HPDE6-E6E7 (cell line): ENCODE measurements around the gene ATP5ME.
"Not testable (repeated sequence)": the region's sequence is repeated elsewhere in the genome, so short reads cannot be mapped to it uniquely, and the experiment has no call there.

Source experiments
- DNase-seq: peaks from one replicate; pipeline ENCODE4 v3.0.0; 2011; ENCODE audit warnings: missing footprints; ENCODE audit errors: extremely low spot score

ATP5ME gene

DNA sequence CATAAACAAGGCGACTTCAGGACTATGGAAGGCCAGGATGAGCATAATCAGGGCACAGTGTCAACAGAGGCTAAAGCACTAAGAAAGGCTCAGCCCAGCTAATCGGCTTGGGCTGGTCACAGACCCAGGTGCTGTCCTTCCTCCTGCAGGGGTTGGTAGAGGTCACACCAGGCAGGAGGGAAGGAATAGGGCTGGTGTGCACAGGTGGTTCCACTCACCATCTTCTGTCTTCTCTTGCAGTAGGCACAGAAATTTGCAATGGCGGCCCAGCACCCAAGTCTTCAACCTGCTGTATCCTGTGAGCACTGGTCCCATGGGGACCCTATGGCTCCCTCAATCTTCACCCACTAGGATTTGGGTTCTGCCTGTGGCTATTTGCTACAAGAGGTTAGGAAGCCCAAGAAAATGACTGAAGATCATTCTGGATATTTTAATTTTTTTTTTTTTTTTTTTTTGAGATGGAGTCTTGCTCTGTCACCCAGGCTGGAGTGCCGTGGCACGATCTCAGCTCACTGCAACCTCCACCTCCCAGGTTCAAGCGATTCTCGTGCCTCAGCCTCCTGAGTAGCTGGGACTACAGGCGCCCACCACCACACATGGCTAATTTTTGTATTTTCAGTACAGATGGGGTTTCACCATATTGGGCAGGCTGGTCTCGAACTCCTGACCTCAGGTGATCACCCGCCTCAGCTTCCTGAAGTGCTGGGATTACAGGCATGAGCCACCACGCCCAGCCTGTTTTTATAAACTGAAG, 4.1 kb downstream of the ATP5ME start:
- DNase-seq = not testable (repeated sequence)

- DNase-seq = not testable (repeated sequence)
Observed at GRCh38 chr4:668219-668618, 5.9 kb downstream of the ATP5ME start.

GRCh38 chr4:667545-667925, 6.5 kb downstream of the ATP5ME start:
- no peak for DNase-seq

- no peak for DNase-seq
Observed at GRCh38 chr4:666822-667544, 7.1 kb downstream of the ATP5ME start.

- no peak for DNase-seq
Observed at GRCh38 chr4:666436-666810, 7.7 kb downstream of the ATP5ME start.

- DNase-seq = no peak
Observed at GRCh38 chr4:665751-666435, 8.2 kb downstream of the ATP5ME start.

DNA sequence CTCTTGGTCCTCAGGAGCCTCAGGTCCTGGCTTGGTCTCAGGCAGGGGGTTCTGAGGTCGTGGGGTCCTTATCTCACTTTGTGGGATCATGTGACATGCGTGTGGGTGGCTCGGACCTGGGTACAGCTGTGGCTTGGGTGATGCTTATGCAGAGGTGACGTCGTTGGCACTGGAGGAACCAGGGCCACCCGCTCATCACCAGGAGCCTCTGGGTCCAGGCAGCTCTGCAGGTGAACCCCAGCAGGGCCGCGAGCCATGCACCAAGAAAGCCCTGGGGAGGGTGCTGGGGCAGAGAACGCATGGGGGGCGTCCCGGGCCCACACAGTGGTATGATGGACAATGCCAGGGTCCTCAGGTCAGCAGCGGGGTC, 8.7 kb downstream of the ATP5ME start:
- DNase-seq = no peak

GRCh38 chr4:664713-665231, 9.3 kb downstream of the ATP5ME start:
- DNase-seq = no peak

DNA sequence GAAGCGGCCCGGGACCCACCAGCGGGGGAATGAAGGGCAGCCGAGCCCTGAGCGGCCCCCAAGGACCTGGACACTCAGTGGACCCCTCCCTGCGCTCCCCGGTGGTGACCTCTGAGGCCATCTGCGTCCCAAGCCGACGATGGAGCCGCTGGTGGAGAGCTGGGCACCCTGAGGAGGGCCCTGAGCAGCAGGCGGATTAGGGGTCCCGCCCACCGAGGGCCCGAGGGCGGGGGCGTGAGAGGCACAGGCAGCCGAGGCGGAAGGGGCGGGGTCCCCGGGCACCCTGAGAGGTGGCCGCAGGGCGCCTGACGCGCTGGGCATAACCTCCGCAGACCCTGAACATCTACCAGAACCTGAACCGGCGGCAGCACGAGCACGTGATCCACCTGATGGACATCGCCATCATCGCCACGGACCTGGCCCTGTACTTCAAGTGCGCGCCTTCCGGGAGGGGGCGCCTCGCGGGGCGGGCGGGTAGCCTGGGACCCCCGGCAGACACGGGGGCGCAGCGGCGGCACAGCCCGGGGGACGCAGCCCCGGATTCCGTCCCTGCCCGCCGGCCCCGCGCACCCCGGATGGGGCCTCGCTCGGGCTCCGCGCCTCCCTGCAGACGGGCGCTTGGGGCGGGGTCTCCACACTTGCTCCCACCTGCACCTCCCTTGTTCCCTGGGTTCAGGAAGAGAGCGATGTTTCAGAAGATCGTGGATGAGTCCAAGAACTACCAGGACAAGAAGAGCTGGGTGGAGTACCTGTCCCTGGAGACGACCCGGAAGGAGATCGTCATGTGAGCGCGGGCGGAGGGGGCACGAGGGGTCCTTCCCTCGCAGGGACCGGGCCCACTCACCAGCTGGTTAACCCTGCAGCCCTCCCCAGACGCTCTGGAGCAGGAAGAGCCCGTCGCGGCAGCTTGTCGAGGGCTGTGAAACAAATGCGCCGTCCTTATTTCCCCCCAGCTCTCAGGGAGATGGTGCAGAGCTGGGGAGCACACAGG, 10.3 kb downstream of the ATP5ME start:
- no peak for DNase-seq

DNA sequence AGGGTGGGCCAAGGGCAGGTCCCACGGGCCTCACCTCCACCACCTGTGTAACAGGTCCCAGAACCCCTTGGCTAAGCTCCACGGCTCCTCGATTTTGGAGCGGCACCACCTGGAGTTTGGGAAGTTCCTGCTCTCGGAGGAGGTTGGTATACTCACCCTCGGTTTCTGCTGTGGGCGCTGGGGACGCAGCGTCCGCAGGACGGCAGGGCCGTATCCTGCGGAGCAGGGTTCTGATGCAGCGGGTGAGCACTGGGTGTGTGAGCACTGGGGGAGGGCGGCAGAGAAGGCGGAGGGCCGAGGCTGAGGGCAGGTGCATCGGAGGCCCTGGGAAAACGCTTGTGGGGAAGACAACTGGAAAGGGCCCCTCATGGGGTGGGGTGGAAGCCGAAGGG, 11.0 kb downstream of the ATP5ME start:
- DNase-seq = no peak

DNA sequence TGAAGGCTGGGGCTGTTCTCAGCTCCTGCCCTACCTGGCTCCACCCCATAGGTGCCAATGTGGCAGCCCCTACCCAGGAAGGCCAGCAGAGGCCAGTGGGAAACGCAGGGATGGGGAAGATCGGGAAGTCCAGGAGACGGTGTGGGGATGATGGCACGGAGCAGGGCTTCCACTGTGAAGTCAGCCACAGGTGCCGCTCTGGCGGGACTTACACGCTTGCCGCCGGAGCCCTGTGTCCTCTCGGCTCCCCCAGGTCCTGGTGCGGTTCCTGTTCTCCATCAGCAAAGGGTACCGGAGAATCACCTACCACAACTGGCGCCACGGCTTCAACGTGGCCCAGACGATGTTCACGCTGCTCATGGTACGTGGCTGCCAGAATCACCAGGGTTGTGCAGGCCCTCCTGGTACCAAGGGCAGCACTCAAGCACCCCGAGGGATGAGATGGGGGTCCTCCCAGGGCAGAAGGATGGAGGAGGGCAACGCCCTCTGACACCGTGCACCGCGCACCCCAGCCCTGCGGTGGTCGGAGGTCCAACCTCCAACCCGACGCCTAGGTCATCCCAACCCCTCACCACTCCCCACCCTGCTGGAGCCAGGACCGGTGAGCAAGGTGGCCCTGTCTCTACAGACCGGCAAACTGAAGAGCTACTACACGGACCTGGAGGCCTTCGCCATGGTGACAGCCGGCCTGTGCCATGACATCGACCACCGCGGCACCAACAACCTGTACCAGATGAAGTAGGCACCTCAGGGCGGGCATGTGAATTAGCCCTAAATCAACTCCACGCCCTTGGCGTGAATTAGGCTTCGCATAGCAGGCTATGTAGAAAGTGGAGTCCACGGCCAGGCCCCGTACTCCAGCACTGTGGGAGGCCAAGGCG, 12.0 kb downstream of the ATP5ME start:
- DNase-seq = no peak

DNA sequence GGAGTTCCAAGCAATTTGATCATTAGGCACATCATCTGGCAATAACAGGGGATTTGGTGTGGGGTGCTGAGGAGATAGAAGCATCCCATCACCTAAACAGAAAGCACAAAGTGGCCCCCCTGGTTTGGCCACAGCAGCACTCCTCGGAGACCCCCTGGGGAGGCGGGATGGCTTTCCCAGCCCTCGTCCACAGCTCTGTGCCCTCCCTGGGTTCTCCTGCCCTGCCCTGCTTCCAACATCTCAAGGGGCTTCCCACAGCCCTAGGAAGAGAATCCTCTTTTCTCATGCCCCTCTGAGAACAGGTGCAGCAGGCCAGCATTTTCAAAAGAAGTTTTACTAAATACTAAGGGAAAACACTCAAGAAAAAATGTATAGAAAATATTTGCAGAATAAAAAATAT, 12.8 kb downstream of the ATP5ME start:
- no peak for DNase-seq

GRCh38 chr4:660401-660800, 13.7 kb downstream of the ATP5ME start:
- no peak for DNase-seq

DNA sequence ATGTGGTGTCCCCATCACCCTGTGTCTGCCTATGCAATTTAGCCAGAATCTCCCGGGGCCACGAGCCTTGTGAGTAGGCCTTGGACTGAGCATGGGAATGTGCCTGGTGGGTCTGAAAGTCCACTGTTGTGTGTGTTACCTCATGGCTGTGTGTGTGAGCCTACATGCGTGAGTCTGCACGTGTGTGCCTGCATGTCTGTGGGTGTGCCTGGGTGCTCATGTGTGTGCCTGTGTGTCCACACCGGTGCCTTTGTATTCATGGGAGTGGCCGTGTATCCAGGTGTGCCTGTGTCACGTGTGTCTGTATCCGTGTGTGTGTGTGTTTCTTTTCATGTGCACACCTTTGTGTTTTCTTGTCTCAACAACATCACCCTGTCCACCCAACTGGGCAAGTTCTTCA, 14.2 kb downstream of the ATP5ME start:
- no peak for DNase-seq

DNA sequence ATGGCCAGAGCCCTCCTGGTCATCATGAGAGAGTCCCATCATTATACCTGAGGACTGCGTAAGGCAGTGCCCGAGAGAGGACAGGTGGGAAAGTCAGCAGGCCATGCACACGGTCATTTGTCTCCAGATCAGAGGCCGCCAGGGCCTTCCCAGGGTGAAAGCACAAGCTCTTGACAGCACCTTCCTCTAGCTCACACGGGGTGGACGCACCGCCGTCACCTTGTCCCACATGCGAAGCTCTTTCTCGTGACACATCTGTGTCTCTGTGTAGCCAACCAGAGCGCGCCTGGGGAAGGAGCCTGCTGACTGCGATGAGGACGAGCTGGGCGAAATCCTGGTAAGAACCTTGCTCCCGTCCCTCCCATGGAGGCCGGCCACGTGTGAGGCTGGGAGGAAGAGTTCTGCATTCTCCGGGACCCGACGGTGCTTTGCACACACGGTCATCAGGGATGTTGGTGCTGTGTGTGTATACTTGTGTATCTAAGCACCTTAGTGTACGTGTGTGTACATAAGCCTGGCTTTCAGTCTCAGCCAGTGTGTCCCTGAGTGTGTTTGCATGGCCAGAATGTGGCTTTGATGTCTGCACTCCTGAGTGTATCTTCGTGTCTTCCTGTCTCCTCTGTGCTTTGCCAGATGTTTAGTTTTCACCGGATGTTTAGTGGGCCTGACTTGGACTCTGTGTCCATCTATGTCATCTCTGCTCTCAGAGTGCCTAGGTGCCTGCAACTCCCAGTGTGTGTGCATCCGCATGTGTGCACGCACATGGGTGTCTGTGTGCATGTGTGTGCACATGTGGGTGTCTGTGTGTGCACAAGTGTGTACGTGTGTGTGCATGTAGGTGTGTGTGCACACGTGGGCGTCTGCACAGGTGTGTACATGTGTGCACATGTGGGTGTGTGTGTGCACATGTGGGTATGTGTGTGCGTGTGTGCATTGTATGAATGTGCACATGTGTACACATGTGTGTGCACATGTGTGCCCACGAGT, 15.1 kb downstream of the ATP5ME start:
- DNase-seq = no peak

DNA sequence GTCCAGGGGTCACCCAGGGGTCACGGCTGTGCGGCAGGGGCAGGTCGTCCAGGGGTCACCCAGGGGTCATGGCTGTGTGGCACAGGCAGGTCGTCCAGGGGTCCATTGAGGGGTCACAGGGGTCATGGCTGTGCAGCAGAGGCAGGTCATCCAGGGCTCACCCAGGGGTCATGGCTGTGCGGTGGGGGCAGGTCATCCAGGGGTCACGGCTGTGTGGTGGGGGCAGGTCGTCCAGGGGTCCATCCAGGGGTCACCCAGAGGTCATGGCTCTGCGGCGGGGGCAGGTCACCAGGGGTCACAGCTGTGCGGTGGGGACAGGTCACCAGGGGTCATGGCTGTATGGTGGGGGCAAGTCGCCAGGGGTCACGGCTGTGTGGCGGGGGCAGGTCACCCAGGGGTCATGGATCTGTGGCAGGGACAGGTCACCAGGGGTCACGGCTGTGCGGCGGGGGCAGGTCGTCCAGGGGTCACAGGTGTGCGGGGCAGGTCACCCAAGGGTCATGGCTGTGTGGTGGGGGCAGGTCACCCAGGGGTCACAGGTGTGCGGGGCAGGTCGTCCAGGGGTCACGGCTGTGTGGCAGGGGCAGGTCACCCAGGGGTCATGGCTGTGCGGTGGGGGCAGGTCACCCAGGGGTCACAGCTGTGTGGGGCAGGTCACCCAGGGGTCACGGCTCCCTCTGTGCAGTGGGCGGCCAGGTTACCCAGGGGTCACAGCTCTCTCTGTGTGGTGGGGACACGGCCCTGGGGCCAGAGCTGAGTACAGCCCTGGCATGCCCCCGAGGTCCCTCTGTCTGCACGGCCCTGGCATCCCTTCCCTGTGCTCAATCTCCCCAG, 16.0 kb downstream of the ATP5ME start:
- DNase-seq = no peak

DNA sequence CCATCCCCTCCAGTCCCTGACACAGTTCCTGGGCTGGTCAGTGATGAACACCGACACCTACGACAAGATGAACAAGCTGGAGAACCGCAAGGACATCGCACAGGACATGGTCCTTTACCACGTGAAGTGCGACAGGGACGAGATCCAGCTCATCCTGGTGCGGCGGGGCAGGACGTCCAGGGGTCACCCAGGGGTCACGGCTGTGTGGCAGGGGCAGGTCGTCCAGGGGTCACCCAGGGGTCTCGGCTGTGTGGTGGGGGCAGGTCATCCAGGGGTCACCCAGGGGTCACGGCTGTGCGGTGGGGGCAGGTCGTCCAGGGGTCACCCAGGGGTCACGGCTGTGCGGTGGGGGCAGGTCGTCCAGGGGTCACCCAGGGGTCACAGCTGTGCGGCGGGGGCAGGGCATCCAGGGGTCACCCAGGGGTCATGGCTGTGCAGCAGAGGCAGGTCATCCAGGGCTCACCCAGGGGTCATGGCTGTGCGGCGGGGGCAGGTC, 16.7 kb downstream of the ATP5ME start:
- no peak for DNase-seq
